OCI-LY7 (cell line): Measurements from ENCODE around the gene DENND1A. TPM values are rescaled to one million over a fixed set of nuclear protein-coding genes. Genes with fewer than 3 reads are reported as not detected.
"Not testable (repeated sequence)": the region's sequence is repeated elsewhere in the genome, so short reads cannot be mapped to it uniquely, and the experiment has no call there.

Source experiments
- BruUV-seq: library from RNA; stranded (reverse); fragments of 400-500 nt; replicated peaks from 2 replicates; lab custom pipeline; 2021; lab: Mats Ljungman, UMichigan
- CTCF ChIA-PET: fragments of 300-600 bp; sonication (Branson Sonifier 250); formaldehyde crosslinking; loops from one replicate; lab custom pipeline; 2022; ENCODE audit warnings: antibody characterized with exemption; ENCODE audit not compliant: unreplicated experiment; lab: Charles Lee
- POLR2A ChIA-PET: fragments of 300-600 bp; sonication (Branson Sonifier 250); formaldehyde crosslinking; loops from one replicate; lab custom pipeline; 2022; ENCODE audit warnings: antibody characterized with exemption; lab: Charles Lee
- DNase-seq: peaks from one replicate; pipeline ENCODE4 v3.0.0-alpha.2; 2015; ENCODE audit warnings: low spot score
- H2AFZ ChIP-seq: fragments of 200-600 bp; sonication (generic), shearing (Covaris generic); 2 replicates; pipeline ENCODE4 v1.6.1; 2014; ENCODE audit warnings: mild to moderate bottlenecking, antibody characterized with exemption, low read length, moderate library complexity
- H3K27ac ChIP-seq: fragments of 200-600 bp; sonication (generic); 2 replicates; pipeline ENCODE4 v1.5.1; 2014; ENCODE audit warnings: mixed run types, low read depth, mild to moderate bottlenecking, moderate library complexity, low read length, inconsistent platforms; ENCODE audit not compliant: poor library complexity, severe bottlenecking
- H3K36me3 ChIP-seq: fragments of 200-600 bp; sonication (generic); 2 replicates; pipeline ENCODE4 v1.6.1; 2014; ENCODE audit warnings: mild to moderate bottlenecking, antibody characterized with exemption, low read length, moderate library complexity, mixed read lengths; ENCODE audit not compliant: insufficient read depth
- H3K4me1 ChIP-seq: fragments of 200-600 bp; sonication (generic); 2 replicates; pipeline ENCODE4 v1.5.1; 2014; ENCODE audit warnings: mild to moderate bottlenecking, low read length; ENCODE audit not compliant: insufficient read depth, poor library complexity, severe bottlenecking
- H3K4me2 ChIP-seq: fragments of 200-600 bp; sonication (generic); 2 replicates; pipeline ENCODE4 v1.6.1; 2014; ENCODE audit warnings: mild to moderate bottlenecking, low read length
- H3K4me3 ChIP-seq: fragments of 200-600 bp; sonication (generic); 2 replicates; pipeline ENCODE4 v1.5.1; 2014; ENCODE audit warnings: mild to moderate bottlenecking, low read depth, low read length; ENCODE audit not compliant: poor library complexity, severe bottlenecking
- H3K79me2 ChIP-seq: fragments of 200-600 bp; sonication (generic); 2 replicates; pipeline ENCODE4 v1.6.1; 2016; ENCODE audit warnings: low read depth, mild to moderate bottlenecking, low read length, moderate library complexity, mixed read lengths; ENCODE audit not compliant: insufficient read depth
- H3K9me2 ChIP-seq: fragments of 200-600 bp; sonication (generic); 2 replicates; pipeline ENCODE4 v1.6.1; 2016; ENCODE audit warnings: mild to moderate bottlenecking, low read length, mixed read lengths; ENCODE audit not compliant: insufficient read depth
- H3K9me3 ChIP-seq: fragments of 200-600 bp; sonication (generic); 2 replicates; pipeline ENCODE4 v1.6.1; 2014; ENCODE audit warnings: mild to moderate bottlenecking, mixed run types, low read length, mixed read lengths
- H4K20me1 ChIP-seq: fragments of 200-600 bp; sonication (generic); 2 replicates; pipeline ENCODE4 v1.6.1; 2014; ENCODE audit warnings: mild to moderate bottlenecking, antibody characterized with exemption, low read length, moderate library complexity, mixed read lengths; ENCODE audit not compliant: insufficient read depth
- EZH2phosphoT487 ChIP-seq: fragments of 200-600 bp; sonication (generic); IDR thresholded peaks from 2 replicates; pipeline ENCODE4 v1.6.1; 2018; ENCODE audit warnings: low read depth, borderline replicate concordance, mild to moderate bottlenecking, mixed run types, antibody characterized with exemption, low read length, moderate library complexity, mixed read lengths
- intact Hi-C: fragments of 100-400 bp; cut with micrococcal nuclease; formaldehyde crosslinking; loops from one replicate; pipeline ENCODE4 v1.10.0; 2022; ENCODE audit not compliant: unreplicated experiment
- total RNA-seq, 2 experiments: library from RNA; depleted of rRNA in 1 of 2; stranded (reverse); fragments of >200 nt in 1 of 2; shearing (Covaris generic) in 1 of 2; gene quantifications; 2 replicates each; pipeline ENCODE4 v1.2.3, GENCODE V29; 2014 to 2022
- TF ChIP-seq, protein P1 (sequence below): fragments of 200-600 bp; sonication (generic); conservative IDR thresholded peaks from 2 replicates; pipeline ENCODE4 v1.5.1; 2014; ENCODE audit warnings: mild to moderate bottlenecking, antibody characterized with exemption, low read length, moderate library complexity, mixed read lengths

DENND1A gene
- total RNA-seq, 2 experiments from 2014 or later: 17.9 to 36.3 TPM

DNA sequence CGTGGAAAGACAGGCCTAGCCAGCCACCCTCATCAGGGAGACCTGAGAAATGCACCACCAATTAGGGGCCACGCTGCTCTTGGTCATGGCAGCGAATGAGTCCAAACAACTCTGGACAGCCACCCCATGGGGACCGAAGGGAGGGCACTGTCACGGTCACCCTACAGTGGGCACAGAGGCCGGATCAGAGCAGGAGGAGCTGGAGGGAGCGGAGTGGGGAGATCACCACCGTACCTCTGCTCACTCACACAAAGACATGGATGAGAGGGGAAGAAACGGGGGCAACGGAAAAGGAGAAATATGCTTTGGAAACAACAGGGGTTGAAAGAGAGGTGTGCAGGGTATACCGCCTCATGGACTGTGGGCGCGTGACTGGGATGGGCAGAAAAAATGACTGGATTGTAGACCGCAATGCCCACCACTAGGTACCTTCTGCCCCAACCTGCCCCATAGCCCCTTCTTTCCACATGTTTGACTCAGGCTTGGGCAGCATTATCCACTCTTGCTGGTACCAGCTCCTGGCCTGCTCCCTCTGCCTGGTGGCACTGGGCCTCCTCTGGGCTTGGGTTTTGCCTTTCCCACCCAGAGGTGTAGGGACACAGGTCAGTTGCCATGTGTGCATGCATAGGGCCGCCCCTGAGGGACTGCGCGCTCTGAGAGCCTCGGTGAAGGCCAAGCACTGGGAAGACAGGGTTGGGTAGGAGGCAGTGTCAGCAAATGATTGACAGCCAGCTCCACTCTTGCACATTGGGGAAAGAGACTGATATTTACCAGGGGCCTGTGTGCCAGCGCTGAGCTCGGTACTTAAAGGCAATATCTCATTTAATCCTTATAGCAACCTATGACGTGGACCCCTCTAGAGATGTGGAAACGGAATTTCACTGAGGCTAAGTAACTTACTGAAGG, 497.3 kb downstream of the DENND1A start:
- BruUV-seq: no TSS peak
- no peaks in the 10 kb centered on the region for H3K9me3 ChIP-seq
- H2AFZ ChIP-seq: no peak overlapping the region
- no peaks in the 10 kb centered on the region for H3K9me2 ChIP-seq
- H3K4me1 ChIP-seq: no peaks in the 10 kb centered on the region
- H3K4me3 ChIP-seq: no peak overlapping the region
- TF ChIP-seq EZH2phosphoT487: no peak
- TF ChIP-seq, protein P1, sequence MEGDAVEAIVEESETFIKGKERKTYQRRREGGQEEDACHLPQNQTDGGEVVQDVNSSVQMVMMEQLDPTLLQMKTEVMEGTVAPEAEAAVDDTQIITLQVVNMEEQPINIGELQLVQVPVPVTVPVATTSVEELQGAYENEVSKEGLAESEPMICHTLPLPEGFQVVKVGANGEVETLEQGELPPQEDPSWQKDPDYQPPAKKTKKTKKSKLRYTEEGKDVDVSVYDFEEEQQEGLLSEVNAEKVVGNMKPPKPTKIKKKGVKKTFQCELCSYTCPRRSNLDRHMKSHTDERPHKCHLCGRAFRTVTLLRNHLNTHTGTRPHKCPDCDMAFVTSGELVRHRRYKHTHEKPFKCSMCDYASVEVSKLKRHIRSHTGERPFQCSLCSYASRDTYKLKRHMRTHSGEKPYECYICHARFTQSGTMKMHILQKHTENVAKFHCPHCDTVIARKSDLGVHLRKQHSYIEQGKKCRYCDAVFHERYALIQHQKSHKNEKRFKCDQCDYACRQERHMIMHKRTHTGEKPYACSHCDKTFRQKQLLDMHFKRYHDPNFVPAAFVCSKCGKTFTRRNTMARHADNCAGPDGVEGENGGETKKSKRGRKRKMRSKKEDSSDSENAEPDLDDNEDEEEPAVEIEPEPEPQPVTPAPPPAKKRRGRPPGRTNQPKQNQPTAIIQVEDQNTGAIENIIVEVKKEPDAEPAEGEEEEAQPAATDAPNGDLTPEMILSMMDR: no peak
- no peak overlapping the region for H3K27ac ChIP-seq
- intact Hi-C loops: no loop called here
- POLR2A ChIA-PET: interaction anchor here (0.6 to 1.2 kb wide), 2 partner anchors 27 to 307 kb away, joined by 4 read pairs; no protein-coding TSS in a partner anchor
- no peaks in the 10 kb centered on the region for H4K20me1 ChIP-seq
- CTCF ChIA-PET: no interaction called here
- no peak for DNase-seq
- H3K4me2 ChIP-seq: no peak overlapping the region
- H3K36me3 ChIP-seq: no peaks in the 10 kb centered on the region
- H3K79me2 ChIP-seq: no peaks in the 10 kb centered on the region

- Histone ChIP-seq H3K4me3 (no peak overlapping the region), H3K27ac (no peak overlapping the region), H3K4me1 (peaks cover 4% of the 10 kb centered on the region), H3K9me3 (no peaks in the 10 kb centered on the region), H3K79me2 (no peaks in the 10 kb centered on the region), H3K4me2 (no peak overlapping the region), H3K36me3 (no peaks in the 10 kb centered on the region), H4K20me1 (no peaks in the 10 kb centered on the region), H3K9me2 (no peaks in the 10 kb centered on the region), H2AFZ (no peak overlapping the region)
- intact Hi-C loops: no loop called here
- no peak for DNase-seq
- no peak for TF ChIP-seq EZH2phosphoT487
- TF ChIP-seq, protein P1: no peak
- no TSS peak for BruUV-seq
- ChIA-PET CTCF (no interaction called here), POLR2A (interaction anchor here (1.2 kb wide), 1 partner anchor 28 kb away, joined by 4 read pairs; no protein-coding TSS in a partner anchor)
These were observed 498.3 kb downstream of the DENND1A start for GRCh38 chr9:123431581-123431980.

- H2AFZ ChIP-seq, H3K79me2 ChIP-seq, intact Hi-C loops, H3K36me3 ChIP-seq, H4K20me1 ChIP-seq, H3K4me2 ChIP-seq, H3K9me2 ChIP-seq, CTCF ChIA-PET, DNase-seq, H3K9me3 ChIP-seq, H3K4me3 ChIP-seq, POLR2A ChIA-PET, H3K27ac ChIP-seq: not testable (repeated sequence)
- peaks cover 11% of the 10 kb centered on the region for H3K4me1 ChIP-seq
- BruUV-seq: TSS peak; percentile 46
These were observed 501.5 kb downstream of the DENND1A start for GRCh38 chr9:123428450-123428849.
